GM18909 (cell line): ENCODE results near the gene GLS.
"Not testable (repeated sequence)": the region's sequence is repeated elsewhere in the genome, so short reads cannot be mapped to it uniquely, and the experiment has no call there.

Experiments
- ATAC-seq: cut with Tn5 transposase; IDR thresholded peaks from one replicate; pipeline ENCODE4 v1.9.1; 2021; ENCODE audit warnings: mild to moderate bottlenecking; ENCODE audit not compliant: unreplicated experiment, poor library complexity

Gene GLS

DNA sequence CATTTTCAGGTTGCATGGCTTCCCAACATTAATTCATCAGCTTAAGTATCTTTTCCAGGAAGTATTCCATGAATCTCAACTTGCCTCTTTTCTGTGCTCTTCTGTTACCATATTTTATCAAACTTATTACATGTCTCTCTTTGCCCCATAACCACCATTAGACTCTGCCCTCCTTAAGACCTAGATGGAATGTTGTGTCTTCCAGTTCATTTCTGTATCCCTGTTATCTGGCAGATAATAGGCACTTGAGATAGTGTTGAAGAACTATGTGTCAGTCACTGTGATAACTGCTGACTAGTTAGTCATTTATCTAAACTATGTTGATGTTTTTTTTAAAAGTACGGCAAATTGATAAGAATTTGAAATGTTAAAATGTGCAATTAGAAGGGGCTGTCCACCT, 41.8 kb downstream of the GLS start:
- no peak for ATAC-seq

GRCh38 chr2:190927301-190927700, 46.7 kb downstream of the GLS start:
- no peak for ATAC-seq

- no peak for ATAC-seq
Observed at GRCh38 chr2:190929919-190930318, 49.3 kb downstream of the GLS start.

DNA sequence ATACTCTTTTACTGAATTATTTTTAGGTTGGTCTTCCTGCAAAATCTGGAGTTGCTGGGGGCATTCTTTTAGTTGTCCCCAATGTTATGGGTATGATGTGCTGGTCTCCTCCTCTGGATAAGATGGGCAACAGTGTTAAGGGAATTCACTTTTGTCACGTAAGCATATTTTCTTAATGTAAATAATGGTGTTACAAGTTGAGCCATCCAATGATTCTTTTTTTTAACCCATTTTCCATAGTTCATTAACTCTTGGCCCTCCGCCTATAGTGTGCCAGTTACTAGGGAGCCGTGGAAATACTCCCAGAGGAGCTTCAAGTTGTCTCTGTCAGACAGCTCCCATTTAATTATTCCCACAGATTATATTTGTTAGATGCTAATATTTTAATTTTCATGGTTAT, 49.8 kb downstream of the GLS start:
- ATAC-seq = no peak

- ATAC-seq = no peak
Observed at GRCh38 chr2:190932514-190932913, 51.9 kb downstream of the GLS start.

DNA sequence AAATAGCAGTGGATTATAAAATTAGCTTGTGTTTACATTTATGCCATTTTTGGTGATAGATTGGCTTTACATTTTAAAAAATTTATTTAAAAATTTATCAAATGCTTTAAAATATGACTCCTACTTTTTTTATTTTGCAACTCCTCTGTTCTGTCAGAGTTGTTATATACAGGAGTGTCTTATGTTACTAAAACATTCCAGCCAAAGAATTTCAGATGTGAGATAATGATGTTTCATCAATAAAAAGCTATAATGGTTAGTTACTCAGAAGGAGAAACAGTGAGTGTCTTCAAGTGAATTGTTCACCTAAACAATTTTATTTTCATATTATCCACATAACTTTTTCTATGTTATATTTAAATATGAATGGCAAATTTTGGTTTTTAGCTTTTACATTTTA, 52.7 kb downstream of the GLS start:
- no peak for ATAC-seq

GRCh38 chr2:190935054-190935453, 54.4 kb downstream of the GLS start:
- no peak for ATAC-seq

DNA sequence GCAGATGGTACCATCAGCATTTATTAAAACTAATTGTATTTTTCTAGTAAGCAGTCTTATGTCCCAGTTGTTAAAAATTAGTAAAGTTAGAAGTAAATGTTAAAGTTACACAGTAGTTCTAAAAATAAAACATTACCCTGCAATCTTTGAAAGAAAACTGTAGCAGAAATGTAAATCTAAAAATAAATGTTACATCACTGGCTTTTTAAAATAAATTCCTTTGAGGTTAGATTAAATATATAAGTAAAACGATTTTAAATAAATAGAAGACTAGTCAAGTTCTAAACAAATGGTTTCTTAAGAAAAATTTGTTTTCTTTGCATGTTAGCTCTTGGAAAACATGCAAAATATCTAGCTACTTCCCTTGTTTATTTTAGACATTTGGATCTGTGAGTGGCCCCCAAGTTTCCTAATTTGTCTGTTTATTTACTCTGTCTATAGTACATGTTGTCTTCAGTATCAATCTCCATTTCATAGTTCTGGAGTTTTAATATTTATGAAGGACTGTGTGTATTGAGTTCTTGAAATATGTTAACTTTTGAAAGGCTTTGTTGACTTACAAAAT, 58.2 kb downstream of the GLS start:
- no peak for ATAC-seq

DNA sequence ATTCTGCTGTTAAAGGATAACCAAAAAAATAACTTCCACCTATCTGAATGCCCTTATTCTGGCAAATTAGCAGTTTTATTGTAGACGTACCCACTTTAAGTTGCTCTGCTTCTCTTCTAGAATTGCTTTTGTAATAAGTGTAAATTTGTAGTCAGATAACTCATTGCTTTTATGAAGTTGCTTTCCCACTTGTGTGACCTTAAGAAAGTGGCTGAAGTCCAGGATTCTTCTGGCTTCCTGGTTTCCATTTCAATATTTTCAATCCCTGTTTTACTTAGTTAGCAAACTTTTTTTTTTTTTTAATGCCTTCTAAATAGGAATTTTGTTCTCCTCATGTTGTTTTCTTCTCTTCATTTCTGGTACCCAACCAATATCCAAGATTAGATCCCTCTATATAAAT, 59.8 kb downstream of the GLS start:
- no peak for ATAC-seq

- ATAC-seq = no peak
Observed at GRCh38 chr2:190941571-190941970, 61.0 kb downstream of the GLS start.

GRCh38 chr2:190942697-190943096, 62.1 kb downstream of the GLS start:
- ATAC-seq = no peak

DNA sequence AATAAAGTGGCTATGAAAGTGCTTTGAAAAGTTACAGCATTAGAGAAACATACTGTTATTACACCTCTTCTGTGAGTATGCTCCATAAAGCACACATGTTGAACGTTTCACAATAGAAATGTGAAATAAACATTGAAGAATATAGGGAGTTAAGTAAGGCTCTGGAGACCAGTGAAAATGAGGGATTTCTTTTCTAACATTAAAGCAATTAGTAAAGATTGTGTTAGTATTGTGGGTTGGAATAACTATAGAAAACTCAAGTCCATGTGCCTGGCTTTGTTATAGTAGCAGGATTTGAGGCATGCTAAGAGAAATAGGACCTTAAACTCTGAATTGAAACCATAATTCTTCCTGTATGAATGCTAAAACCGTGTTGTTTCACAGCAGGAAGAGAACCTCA, 63.1 kb downstream of the GLS start:
- ATAC-seq = no peak

- ATAC-seq = no peak
Observed at GRCh38 chr2:190947141-190947540, 66.5 kb downstream of the GLS start.

DNA sequence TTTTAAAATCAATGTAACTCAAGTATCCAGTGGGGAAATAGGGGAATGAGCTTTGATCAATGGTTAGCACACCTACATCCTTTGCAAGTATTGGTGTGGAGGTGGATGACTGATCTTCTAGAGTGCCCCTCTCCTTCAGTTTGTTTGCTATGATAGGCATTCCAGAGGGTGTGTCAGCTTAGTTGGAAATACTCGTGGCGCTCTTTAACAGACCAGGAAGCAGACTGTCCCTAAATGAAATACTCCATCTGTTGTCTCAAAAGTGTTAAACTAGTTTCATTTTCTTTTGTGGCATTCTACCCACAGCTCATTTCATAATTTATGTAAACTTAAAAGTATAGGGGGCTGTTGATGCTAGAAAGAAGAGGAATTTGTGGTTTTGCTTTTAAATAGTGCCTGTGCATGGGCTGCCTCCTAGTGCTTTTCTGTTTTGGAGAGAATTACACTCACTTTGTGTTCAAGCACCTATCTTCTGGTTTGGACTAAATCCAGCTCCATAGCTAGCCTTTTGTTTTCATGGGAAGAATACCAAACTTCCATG, 67.2 kb downstream of the GLS start:
- ATAC-seq = peak; percentile 73

DNA sequence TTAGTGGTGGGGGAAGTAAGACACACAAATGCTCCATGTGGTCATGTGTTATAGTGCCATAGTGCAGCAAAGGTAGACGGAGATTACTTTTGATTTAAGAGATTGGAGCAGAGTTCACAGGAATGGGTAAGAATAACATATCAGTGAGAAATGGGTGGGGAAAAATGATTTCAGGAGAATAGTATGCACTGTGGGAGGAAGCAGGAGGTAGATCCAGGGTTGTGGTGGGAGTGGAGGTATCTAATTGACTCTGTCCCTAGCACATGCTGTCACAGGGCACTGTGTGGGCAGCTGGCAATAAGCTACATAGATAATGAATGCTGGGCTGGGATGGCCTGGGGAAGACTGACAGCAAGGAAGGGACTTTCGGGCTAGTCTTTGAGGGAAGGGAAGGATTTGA, 68.0 kb downstream of the GLS start:
- ATAC-seq = no peak

- ATAC-seq = no peak
Observed at GRCh38 chr2:190950566-190950991, 70.0 kb downstream of the GLS start.

- no peak for ATAC-seq
Observed at GRCh38 chr2:190953257-190953656, 72.6 kb downstream of the GLS start.

DNA sequence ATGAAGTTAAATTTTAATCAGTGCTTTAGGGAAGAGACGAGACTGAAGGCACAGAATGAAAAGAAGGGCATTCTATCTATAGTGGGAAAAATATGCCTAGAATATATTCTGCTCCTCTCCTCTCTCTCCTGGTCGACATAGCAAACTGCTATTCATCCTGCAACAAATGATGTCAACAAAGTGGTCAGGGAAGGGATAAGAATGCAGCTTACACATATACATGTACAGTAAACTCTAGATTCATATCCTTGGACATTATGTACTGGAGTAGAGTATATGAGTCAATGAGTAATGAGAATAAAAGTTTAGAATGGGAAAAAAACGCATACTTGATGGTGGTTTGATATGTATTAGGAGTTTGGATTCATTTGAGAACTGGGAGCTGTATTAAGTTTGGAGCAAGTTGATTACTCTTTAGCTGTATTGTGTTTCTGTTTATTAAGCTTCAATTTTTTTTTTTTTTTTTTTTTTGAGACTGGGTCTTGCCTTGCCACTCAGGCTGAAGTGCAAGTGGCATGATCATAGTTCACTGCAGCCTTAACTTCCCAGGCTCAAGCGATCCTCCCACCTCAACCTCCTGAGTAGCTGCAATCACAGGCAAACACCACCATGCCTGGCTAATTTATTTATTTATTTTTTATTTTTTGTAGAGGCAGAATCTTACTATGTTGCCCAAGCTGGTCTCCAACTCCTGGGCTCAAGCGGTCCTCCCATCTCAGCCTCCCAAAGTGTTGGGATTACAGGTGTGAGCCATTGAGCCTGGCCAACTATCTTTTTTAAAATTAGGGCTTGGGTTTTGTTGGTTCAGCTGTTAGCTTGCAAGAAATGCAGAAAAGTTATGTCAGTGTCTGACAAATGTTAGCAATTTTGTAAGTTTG, 79.5 kb downstream of the GLS start:
- ATAC-seq = no peak

- ATAC-seq = not testable (repeated sequence)
Observed at GRCh38 chr2:190961117-190961516, 80.5 kb downstream of the GLS start.

GRCh38 chr2:190961918-190962487, 81.4 kb downstream of the GLS start:
- ATAC-seq = no peak

DNA sequence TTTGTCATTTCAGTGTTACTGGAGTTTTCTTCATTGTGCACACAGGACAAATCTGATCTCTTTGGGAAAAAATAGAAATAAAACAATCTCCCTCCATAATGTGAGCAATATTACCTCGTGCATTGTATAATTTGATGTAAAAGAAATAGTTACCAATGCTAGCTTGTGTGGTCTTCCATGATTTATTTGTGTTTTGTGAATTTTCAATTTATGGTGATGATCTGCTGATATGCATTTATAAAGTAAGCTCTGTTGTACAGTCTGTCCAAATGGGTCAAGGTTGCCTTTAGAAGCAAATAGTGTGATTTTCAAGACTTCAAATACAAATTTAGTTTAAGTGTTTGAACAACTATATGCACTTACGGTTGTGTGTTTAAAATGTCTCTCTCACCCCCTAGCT, 82.5 kb downstream of the GLS start:
- no peak for ATAC-seq
